Esophagus squamous epithelium (tissue), 5 donors: ENCODE data around the gene BACE1-AS. TPM values are rescaled to one million over a fixed set of nuclear protein-coding genes. Genes with fewer than 3 reads are reported as not detected.
"Not testable (repeated sequence)": the region's sequence is repeated elsewhere in the genome, so short reads cannot be mapped to it uniquely, and the experiment has no call there.

ENCODE experiments used
- DNase-seq: peaks from one replicate; lab custom pipeline; 2025; lab: John Stamatoyannopoulos, UW
- H3K27ac ChIP-seq, 4 donors: fragments of 200-600 bp; sonication (generic); one replicate each; pipeline ENCODE4 v1.5.1; 2016 to 2019; ENCODE audit warnings: mild to moderate bottlenecking in 1 of 4
- H3K27me3 ChIP-seq, 4 donors: fragments of 200-600 bp; sonication (generic); 1 replicate in 3 of 4; 2 replicates in 1 of 4; pipeline versions ENCODE4 v1.5.1 to v1.6.0; 2017 to 2021; ENCODE audit warnings: antibody characterized with exemption in 1 of 4
- H3K36me3 ChIP-seq, 3 donors: fragments of 200-600 bp; sonication (generic); one replicate each; pipeline ENCODE4 v1.5.1; 2016 to 2019
- H3K4me1 ChIP-seq, 3 donors: fragments of 200-600 bp; sonication (generic); one replicate each; pipeline ENCODE4 v1.5.1; 2017 to 2019
- H3K4me3 ChIP-seq, 4 donors: fragments of 200-600 bp; sonication (generic); 1 replicate in 3 of 4; 2 replicates in 1 of 4; pipeline ENCODE4 v1.5.1; 2016 to 2019; ENCODE audit warnings: mild to moderate bottlenecking in 2 of 4, moderate library complexity in 1 of 4
- H3K9me3 ChIP-seq, 3 donors: fragments of 200-600 bp; sonication (generic); one replicate each; pipeline ENCODE4 v1.5.1; 2016 to 2019
- CTCF ChIP-seq, 6 experiments: fragments of 450-650 bp in 4 of 6; fragments of 200-600 bp in 2 of 6; sonication (generic) in 2 of 6; IDR thresholded peaks; one replicate each; pipeline ENCODE4 v1.5.1; 2016 to 2019; ENCODE audit warnings: antibody characterized with exemption in 6 of 6, mild to moderate bottlenecking in 4 of 6, moderate library complexity in 4 of 6
- POLR2A ChIP-seq, 4 donors: fragments of 450-650 bp; IDR thresholded peaks; one replicate each; pipeline ENCODE4 v1.6.1; 2017; ENCODE audit warnings: antibody characterized with exemption in 4 of 4, mild to moderate bottlenecking in 4 of 4, moderate library complexity in 3 of 4
- WGBS, 2 donors: methylation state at CpG; one replicate each; pipeline ENCODE4 v1.1.5; 2018; 5-methylcytosine and 5-hydroxymethylcytosine counted together
- intact Hi-C: fragments of 100-400 bp; cut with DNase I; formaldehyde crosslinking; loops from one replicate; pipeline ENCODE4 v1.15.0; 2022
- total RNA-seq, 4 donors: library from RNA; depleted of rRNA; stranded (reverse); fragments of >200 nt; gene quantifications; one replicate each; pipeline ENCODE4 v1.1.0, GENCODE V29; 2016
- donor health status: DM: yes; HTN: yes; CAD: no.

BACE1-AS gene
- total RNA-seq, 4 donors from 2014 or later: 2.0 to 5.7 (median 3.6) TPM

- Histone ChIP-seq H3K4me1 (peaks cover 0 to 17% (median 5%) of the 10 kb centered on the region in 3 donors), H3K27me3 (no peaks in the 10 kb centered on the region), H3K9me3 (no peaks in the 10 kb centered on the region), H3K4me3 (no peak overlapping the region), H3K27ac (peak overlapping the region; percentile 4 to 75 (median 60)), H3K36me3 (peaks cover 0 to 49% (median 11%) of the 10 kb centered on the region in 3 donors)
- DNase-seq: no peak
- 50 to 70% methylated on average over 2 of the region's 2 CpGs for WGBS, 2 donors
- TF ChIP-seq CTCF (IDR thresholded peaks at IDR 0.05) (no peak), POLR2A (IDR thresholded peaks at IDR 0.05) (no peak)
- intact Hi-C loops: no loop called here
These were observed 34.6 kb upstream of the BACE1-AS start for GRCh38 chr11:117256573-117256972.

- intact Hi-C loops: no loop called here
- Histone ChIP-seq H3K9me3 (no peaks in the 10 kb centered on the region), H3K36me3 (peaks cover 0 to 53% (median 3%) of the 10 kb centered on the region in 3 donors), H3K4me1 (peaks cover 0 to 17% (median 5%) of the 10 kb centered on the region in 3 donors), H3K27me3 (no peaks in the 10 kb centered on the region), H3K4me3 (no peak overlapping the region), H3K27ac (no peak overlapping the region)
- WGBS, 2 donors: 50 to 79% methylated on average over 2 of the region's 2 CpGs
- TF ChIP-seq CTCF (IDR thresholded peaks at IDR 0.05): no peak
- no peak for TF ChIP-seq POLR2A (IDR thresholded peaks at IDR 0.05)
- DNase-seq: no peak
These were observed 32.6 kb upstream of the BACE1-AS start for GRCh38 chr11:117258576-117258975.

GRCh38 chr11:117259417-117259816 is 31.7 kb upstream of the BACE1-AS start:
- intact Hi-C loops: no loop called here
- WGBS, 2 donors: 17 to 46% methylated on average over 1 of the region's 1 CpG

GRCh38 chr11:117264624-117265323 is 26.4 kb upstream of the BACE1-AS start:
- H3K9me3 ChIP-seq, intact Hi-C loops, H3K4me1 ChIP-seq, DNase-seq, H3K4me3 ChIP-seq, H3K27me3 ChIP-seq, H3K27ac ChIP-seq: not testable (repeated sequence)
- H3K36me3 ChIP-seq: peaks cover 0 to 72% (median 0%) of the 10 kb centered on the region in 3 donors
- 93 to 96% methylated on average over 7 of the region's 7 CpGs for WGBS, 2 donors

More at GRCh38 chr11:117259417-117259816, 31.7 kb upstream of the BACE1-AS start:
- DNase-seq: no peak
- Histone ChIP-seq H3K4me3 (no peak overlapping the region), H3K36me3 (peaks cover 0 to 53% (median 3%) of the 10 kb centered on the region in 3 donors), H3K27ac (no peak overlapping the region), H3K9me3 (no peaks in the 10 kb centered on the region), H3K27me3 (no peaks in the 10 kb centered on the region), H3K4me1 (peaks cover 0 to 17% (median 5%) of the 10 kb centered on the region in 3 donors)
- TF ChIP-seq CTCF (IDR thresholded peaks at IDR 0.05): no peak
- TF ChIP-seq POLR2A (IDR thresholded peaks at IDR 0.05): no peak

- H3K4me1 ChIP-seq: no peaks in the 10 kb centered on the region
- H3K27me3 ChIP-seq: no peaks in the 10 kb centered on the region
- no peak for DNase-seq
- no peak overlapping the region for H3K4me3 ChIP-seq
- intact Hi-C loops: no loop called here
- peaks cover 0 to 69% (median 0%) of the 10 kb centered on the region in 3 donors for H3K36me3 ChIP-seq
- H3K9me3 ChIP-seq: no peaks in the 10 kb centered on the region
- no peak overlapping the region for H3K27ac ChIP-seq
- no peak for TF ChIP-seq CTCF (IDR thresholded peaks at IDR 0.05)
- no peak for TF ChIP-seq POLR2A (IDR thresholded peaks at IDR 0.05)
- WGBS, 2 donors: 93 to 100% methylated on average over 2 of the region's 2 CpGs
These were observed 25.4 kb upstream of the BACE1-AS start for GRCh38 chr11:117265745-117266144.
